HepG2 (cell line): ENCODE results near the gene MBD4. TPM values are rescaled to one million over a fixed set of nuclear protein-coding genes. Genes with fewer than 3 reads are reported as not detected.
A peak's percentile ranks its signal among the peaks of the same experiment; 100 is the strongest.
"Not testable (repeated sequence)": the region's sequence is repeated elsewhere in the genome, so short reads cannot be mapped to it uniquely, and the experiment has no call there.

Source experiments
- ATAC-seq: fragments of 200-7000 bp; cut with Tn5 transposase; 3 replicates; pipeline ENCODE4 v1.9.1; 2020; ENCODE audit warnings: mild to moderate bottlenecking, moderate library complexity
- BruUV-seq: library from RNA; stranded (reverse); fragments of 400-500 nt; replicated peaks from 2 replicates; lab custom pipeline; 2021; lab: Mats Ljungman, UMichigan
- CTCF ChIA-PET: fragments of 300-600 bp; formaldehyde crosslinking; extraction: SDS; loops from one replicate; lab custom pipeline; 2021; ENCODE audit warnings: low total read pairs, inconsistent platforms, low intra/inter-chr PET ratio; lab: Yijun Ruan, JAX
- POLR2A ChIA-PET: fragments of 350-600 bp; sonication (Branson Sonifier 250); formaldehyde crosslinking; loops from one replicate; lab custom pipeline; 2020; ENCODE audit warnings: antibody characterized with exemption, inconsistent platforms; lab: Yijun Ruan, JAX
- DNase-seq: peaks from one replicate; pipeline ENCODE4 v3.0.0-alpha.2; 2015; ENCODE audit warnings: low spot score
- FAIRE-seq: peaks from 3 replicates; lab custom pipeline; 2011; peaks lifted over from hg19 to GRCh38; lab: Jason Lieb, UNC
- H2AFZ ChIP-seq: one replicate; pipeline ENCODE4 v1.6.1; 2011; ENCODE audit warnings: low read length, inconsistent platforms
- H3K27ac ChIP-seq: fragments of 300-600 bp; 3 replicates; pipeline ENCODE4 v1.8.0; 2011; ENCODE audit warnings: mixed run types, mild to moderate bottlenecking, mixed read lengths, low read length, inconsistent platforms; ENCODE audit not compliant: insufficient read depth; ENCODE audit errors: extremely low read length
- H3K27me3 ChIP-seq, 2 experiments: fragments of 200-600 bp in 1 of 2; 2 replicates in 1 of 2; 3 replicates in 1 of 2; pipeline versions ENCODE4 v1.6.0 to v1.8.0; 2011; ENCODE audit warnings: low read length in 2 of 2, mild to moderate bottlenecking in 2 of 2, moderate library complexity in 2 of 2, inconsistent platforms in 1 of 2; ENCODE audit not compliant: insufficient read depth in 2 of 2, control insufficient read depth in 1 of 2
- H3K36me3 ChIP-seq, 2 experiments: fragments of 200-600 bp in 1 of 2; replicated peaks in 1 of 2; 2 replicates in 1 of 2; 3 replicates in 1 of 2; pipeline versions ENCODE4 v1.5.1 to v1.8.0; 2011; ENCODE audit warnings: low read length in 2 of 2, inconsistent platforms in 1 of 2; ENCODE audit not compliant: insufficient read depth in 2 of 2, control insufficient read depth in 1 of 2
- H3K4me1 ChIP-seq: 2 replicates; pipeline ENCODE4 v1.5.1; 2012; ENCODE audit warnings: low read length, inconsistent platforms; ENCODE audit not compliant: insufficient read depth
- H3K4me2 ChIP-seq: 2 replicates; pipeline ENCODE4 v1.6.0; 2011; ENCODE audit warnings: low read depth, low read length, inconsistent platforms
- H3K4me3 ChIP-seq, 3 experiments: fragments of 200-600 bp in 1 of 3; sonication (generic), shearing (Covaris generic) in 1 of 3; replicated peaks in 1 of 3; 2 replicates each; pipeline ENCODE4 v1.5.1; 2011 to 2016; ENCODE audit warnings: low read length in 3 of 3, inconsistent platforms in 2 of 3, low read depth in 2 of 3, mild to moderate bottlenecking in 2 of 3, control low read depth in 1 of 3, mixed read lengths in 1 of 3; ENCODE audit not compliant: insufficient read depth in 1 of 3
- H3K79me2 ChIP-seq: one replicate; pipeline ENCODE4 v1.6.1; 2011; ENCODE audit warnings: low read length, inconsistent platforms; ENCODE audit not compliant: insufficient read depth
- H3K9ac ChIP-seq: 2 replicates; pipeline ENCODE4 v1.6.0; 2011; ENCODE audit warnings: mild to moderate bottlenecking, low read depth, low read length, inconsistent platforms; ENCODE audit not compliant: insufficient read depth
- H3K9me3 ChIP-seq: 2 replicates; pipeline ENCODE4 v1.5.1; 2012; ENCODE audit warnings: mild to moderate bottlenecking, low read length
- H4K20me1 ChIP-seq: 2 replicates; pipeline ENCODE4 v1.6.0; 2011; ENCODE audit warnings: inconsistent platforms, mild to moderate bottlenecking, low read length, moderate library complexity; ENCODE audit not compliant: insufficient read depth
- AGO2 ChIP-seq: fragments of 200-400 bp; formaldehyde crosslinking; optimal IDR thresholded peaks from 2 replicates; pipeline ENCODE3; 2017; ENCODE audit warnings: mild to moderate bottlenecking, low read depth, low read length, moderate library complexity
- FOXC1 ChIP-seq: sonication (generic); formaldehyde crosslinking; IDR thresholded peaks from 2 replicates; pipeline ENCODE4 v1.8.0; 2022; ENCODE audit warnings: mild to moderate bottlenecking, missing genetic modification reagents, borderline replicate concordance
- HDAC6 ChIP-seq: fragments of 200-600 bp; sonication (generic); IDR thresholded peaks from 2 replicates; pipeline ENCODE4 v1.7.0; 2017; ENCODE audit warnings: mild to moderate bottlenecking, antibody characterized with exemption, low read length, low read depth
- WGBS: methylation state at CpG from one replicate; pipeline ENCODE4 v1.1.6; 2017; ENCODE audit warnings: low lambda C conversion rate; 5-methylcytosine and 5-hydroxymethylcytosine counted together
- in situ Hi-C: cut with HindIII; loops from 2 replicates; pipeline ENCODE4 v1.10.0; 2017; ENCODE audit warnings: low pct_unique_long_range_greater_than_20kb; ENCODE audit not compliant: extremely low pct_ligation_motif_present
- intact Hi-C: fragments of 100-400 bp; cut with micrococcal nuclease; formaldehyde crosslinking; loops from one replicate; pipeline ENCODE4 v1.10.0; 2022; ENCODE audit not compliant: unreplicated experiment
- polyA plus RNA-seq, 8 experiments: library from polyadenylated mRNA; depleted of rRNA in 3 of 8; stranded (reverse) in 7 of 8; unstranded in 1 of 8; fragments of >200 nt; fragmentation: Illumina TruSeq in 4 of 8; extraction: Trizol in 4 of 8; gene quantifications; 2 replicates each; pipeline versions ENCODE4 v1.2.1 to v1.2.3, GENCODE V29; 2011 to 2016; ENCODE audit warnings: low read depth in 4 of 8, missing spikeins in 1 of 8, mixed read lengths in 1 of 8; ENCODE audit not compliant: insufficient read depth in 1 of 8
- total RNA-seq, 5 experiments: library from RNA; depleted of rRNA; stranded (reverse); fragments of >200 nt; fragmentation: Illumina TruSeq; extraction: Trizol; gene quantifications; 2 replicates each; pipeline ENCODE4 v1.2.3, GENCODE V29; 2016; ENCODE audit warnings: low read depth in 1 of 5
- TF ChIP-seq, protein P1 (sequence below): sonication (generic); formaldehyde crosslinking; IDR thresholded peaks from 2 replicates; pipeline ENCODE4 v1.4.0; 2020; ENCODE audit warnings: missing genetic modification reagents

Gene MBD4
- total and polyA plus RNA-seq, 2 of the 13 experiments (the other 11 are each of a cell fraction or from before 2014, with no cell fraction given), result 14.9 to 25.3 TPM

DNA sequence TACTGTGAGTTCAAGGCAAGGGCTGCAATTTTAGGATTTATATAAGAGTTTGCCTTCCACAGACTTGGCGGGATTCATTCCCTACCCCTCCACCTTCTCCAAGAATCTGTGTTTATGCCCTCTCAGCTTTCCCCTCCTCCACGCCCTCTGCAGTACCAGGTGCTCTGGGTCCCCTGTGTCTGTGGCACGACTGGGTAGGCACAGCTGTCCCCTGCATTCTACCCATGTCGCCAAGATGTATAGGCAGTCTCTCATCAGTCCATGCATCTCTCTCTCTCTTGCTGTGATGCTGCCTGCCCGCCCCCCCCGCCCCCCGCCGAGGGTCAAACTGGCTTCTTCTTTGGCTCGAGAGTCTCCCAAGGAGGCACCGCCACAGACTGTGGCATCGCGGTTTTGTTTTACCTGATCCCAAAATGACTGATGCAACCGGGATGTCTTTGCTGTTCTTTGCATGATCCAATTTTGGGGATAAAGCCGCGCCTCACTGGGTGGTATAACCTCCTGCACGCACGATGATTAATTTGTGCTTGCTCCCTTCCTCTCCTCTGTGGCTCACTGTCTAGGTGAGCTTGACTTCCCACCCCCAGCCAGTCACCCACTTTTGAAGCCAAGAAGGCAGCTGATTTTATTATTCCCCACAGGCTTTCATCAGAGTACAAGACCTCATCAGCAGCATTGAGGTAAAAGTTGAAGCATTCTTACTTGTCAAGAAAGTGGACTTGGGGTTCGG is 55.0 kb downstream of the MBD4 start:
- H3K27ac ChIP-seq, result no peak overlapping the region
- H3K9me3 ChIP-seq, result 0 out of 2 replicates have a peak, but pooled peaks cover 5% of the 10 kb centered on the region
- ChIA-PET CTCF (no interaction called here), POLR2A (no interaction called here)
- TF ChIP-seq AGO2 (peak; percentile 7), FOXC1 (CRISPR knock-in tag) (no peak), HDAC6 (no peak)
- TF ChIP-seq, protein P1, sequence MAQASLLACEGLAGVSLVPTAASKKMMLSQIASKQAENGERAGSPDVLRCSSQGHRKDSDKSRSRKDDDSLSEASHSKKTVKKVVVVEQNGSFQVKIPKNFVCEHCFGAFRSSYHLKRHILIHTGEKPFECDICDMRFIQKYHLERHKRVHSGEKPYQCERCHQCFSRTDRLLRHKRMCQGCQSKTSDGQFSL (CRISPR knock-in tag), result no peak
- 93% methylated on average over 18 of the region's 18 CpGs for WGBS
- no peak for ATAC-seq
- in situ Hi-C loops (no loop called here), intact Hi-C loops (loop anchor here (5.0 to 10.0 kb wide), 2 partner anchors 240 to 443 kb away; no protein-coding TSS in a partner anchor)
- no peak overlapping the region for H2AFZ ChIP-seq
- no peak for DNase-seq
- BruUV-seq, result no TSS peak
- H4K20me1 ChIP-seq, result no peaks in the 10 kb centered on the region
- H3K9ac ChIP-seq, result no peak overlapping the region
- no peak overlapping the region for H3K4me3 ChIP-seq
- H3K27me3 ChIP-seq, result no peaks in the 10 kb centered on the region
- peaks cover 0 to 10% of the 10 kb centered on the region in 2 experiments; a peak in 2 of 5 replicates for H3K36me3 ChIP-seq
- no peak overlapping the region for H3K4me2 ChIP-seq
- H3K4me1 ChIP-seq, result peaks cover 28% of the 10 kb centered on the region
- no peaks in the 10 kb centered on the region for H3K79me2 ChIP-seq
- no peak for FAIRE-seq

DNA sequence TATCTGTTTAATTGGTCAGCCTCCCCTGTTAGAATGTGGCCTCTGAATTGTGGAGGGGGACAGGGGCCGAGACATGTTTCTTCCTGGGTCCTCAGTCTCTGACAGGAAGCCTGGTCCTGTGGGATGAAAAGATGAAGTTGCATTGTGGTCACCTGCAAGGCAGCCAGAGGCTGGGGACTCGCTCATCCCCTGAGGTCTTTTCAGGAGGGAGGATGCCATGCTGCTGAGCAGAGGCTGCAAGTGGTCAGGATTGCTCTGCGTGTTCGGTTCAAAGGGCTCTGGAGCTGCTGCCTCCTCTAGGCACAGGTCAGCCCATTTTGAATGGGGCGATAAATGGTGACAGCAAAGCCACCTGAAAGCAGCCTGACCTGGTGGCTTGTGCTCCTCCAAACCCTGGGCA is 55.6 kb downstream of the MBD4 start:
- H3K4me1 ChIP-seq, result peaks cover 28% of the 10 kb centered on the region
- FAIRE-seq, H3K36me3 ChIP-seq, BruUV-seq, H3K4me3 ChIP-seq, H4K20me1 ChIP-seq, in situ Hi-C loops, H3K4me2 ChIP-seq, H3K27ac ChIP-seq, H3K79me2 ChIP-seq, H2AFZ ChIP-seq, H3K9ac ChIP-seq, ATAC-seq, DNase-seq, H3K9me3 ChIP-seq, H3K27me3 ChIP-seq: not testable (repeated sequence)
- intact Hi-C loops, result loop anchor here (5.0 to 10.0 kb wide), 2 partner anchors 241 to 443 kb away; no protein-coding TSS in a partner anchor
- POLR2A ChIA-PET, result interaction anchor here (1.1 kb wide), 1 partner anchor 106 kb away, joined by 7 read pairs; no protein-coding TSS in a partner anchor
- CTCF ChIA-PET, result interaction anchor here (1.3 kb wide), 1 partner anchor 106 kb away, joined by 7 read pairs; no protein-coding TSS in a partner anchor
- WGBS, result 100% methylated on average over 1 of the region's 5 CpGs
